B cell (primary cell): ENCODE results near the gene KCTD2. TPM values are rescaled to one million over a fixed set of nuclear protein-coding genes. Genes with fewer than 3 reads are reported as not detected.

Experiments
- ATAC-seq: fragments of 200-7000 bp; cut with Tn5 transposase; one replicate; pipeline ENCODE4 v1.10.0; 2021; ENCODE audit warnings: low read depth, mild to moderate bottlenecking, moderate number of reproducible peaks, moderate library complexity
- CTCF ChIA-PET: fragments of 350-600 bp; sonication (Branson Sonifier 250); formaldehyde crosslinking; loops from one replicate; lab custom pipeline; 2021; ENCODE audit warnings: antibody characterized with exemption, inconsistent platforms; lab: Charles Lee
- POLR2A ChIA-PET: fragments of 350-600 bp; sonication (Branson Sonifier 250); formaldehyde crosslinking; loops from one replicate; lab custom pipeline; 2021; ENCODE audit warnings: antibody characterized with exemption; lab: Charles Lee
- DNase-seq: peaks from one replicate; pipeline ENCODE4 v3.0.0; 2013
- H2AFZ ChIP-seq: 2 replicates; pipeline ENCODE4 v1.6.1; 2012; ENCODE audit warnings: mild to moderate bottlenecking, low read depth, low read length; ENCODE audit not compliant: insufficient read depth, poor library complexity, severe bottlenecking
- H3K27ac ChIP-seq, 2 donors: 1 replicate in 1 of 2; 2 replicates in 1 of 2; pipeline ENCODE4 v1.5.1; 2012 to 2013; ENCODE audit warnings: low read length in 2 of 2, mild to moderate bottlenecking in 2 of 2, moderate library complexity in 1 of 2
- H3K27me3 ChIP-seq, 4 experiments: fragments of 200-600 bp in 1 of 4; sonication (generic) in 1 of 4; replicated peaks in 1 of 4; 1 replicate in 2 of 4; 2 replicates in 2 of 4; pipeline versions ENCODE4 v1.6.1 to v1.7.0; 2013 to 2016; ENCODE audit warnings: low read length in 3 of 4, mild to moderate bottlenecking in 2 of 4, mixed read lengths in 1 of 4, moderate library complexity in 1 of 4; ENCODE audit not compliant: insufficient read depth in 4 of 4, control insufficient read depth in 3 of 4; ENCODE audit errors: control extremely low read depth in 1 of 4
- H3K36me3 ChIP-seq, 2 experiments: replicated peaks in 1 of 2; 1 replicate in 1 of 2; 2 replicates in 1 of 2; pipeline versions ENCODE4 v1.6.1 to v1.7.1; 2013; ENCODE audit warnings: low read length in 1 of 2; ENCODE audit not compliant: insufficient read depth in 2 of 2, control insufficient read depth in 1 of 2; ENCODE audit errors: control extremely low read depth in 1 of 2, extremely low read depth in 1 of 2
- H3K4me1 ChIP-seq, 2 donors: fragments of 200-600 bp in 1 of 2; sonication (generic) in 1 of 2; 1 replicate in 1 of 2; 2 replicates in 1 of 2; pipeline versions ENCODE4 v1.5.1 to v1.6.1; 2013 to 2017; ENCODE audit warnings: low read length in 2 of 2; ENCODE audit not compliant: control insufficient read depth in 2 of 2, insufficient read depth in 2 of 2
- H3K4me2 ChIP-seq: replicated peaks from 2 replicates; pipeline ENCODE3; 2012; ENCODE audit warnings: mild to moderate bottlenecking, low read depth, low read length; ENCODE audit not compliant: poor library complexity, severe bottlenecking
- H3K4me3 ChIP-seq, 5 experiments: fragments of 200-600 bp in 1 of 5; sonication (generic) in 1 of 5; 1 replicate in 3 of 5; 2 replicates in 2 of 5; pipeline versions ENCODE4 v1.5.1 to v1.7.0; 2011 to 2016; ENCODE audit warnings: low read length in 4 of 5, mild to moderate bottlenecking in 4 of 5, low read depth in 2 of 5, control low read depth in 1 of 5, moderate library complexity in 1 of 5; ENCODE audit not compliant: insufficient read depth in 1 of 5; ENCODE audit errors: control extremely low read depth in 1 of 5, extremely low read depth in 1 of 5
- H3K79me2 ChIP-seq: fragments of 200-600 bp; sonication (generic); one replicate; pipeline ENCODE4 v1.6.0; 2016; ENCODE audit warnings: low read length; ENCODE audit not compliant: control insufficient read depth, insufficient read depth
- H3K9ac ChIP-seq: fragments of 200-600 bp; sonication (generic); 2 replicates; pipeline ENCODE4 v1.6.1; 2017; ENCODE audit warnings: mild to moderate bottlenecking, low read length, moderate library complexity
- H3K9me3 ChIP-seq, 3 donors: one replicate each; pipeline versions ENCODE4 v1.6.1 to v1.7.1; 2013; ENCODE audit warnings: low read length in 2 of 3; ENCODE audit not compliant: control insufficient read depth in 2 of 3, insufficient read depth in 1 of 3; ENCODE audit errors: control extremely low read depth in 1 of 3
- H4K20me1 ChIP-seq: 2 replicates; pipeline ENCODE4 v1.6.0; 2012; ENCODE audit warnings: mild to moderate bottlenecking, low read length; ENCODE audit not compliant: insufficient read depth, control insufficient read depth, poor library complexity, severe bottlenecking
- H3K27ac Mint-ChIP-seq: one replicate; pipeline ENCODE4 v1.8.0; 2021; ENCODE audit warnings: mixed read lengths
- H3K27me3 Mint-ChIP-seq: one replicate; pipeline ENCODE4 v1.8.0; 2021; ENCODE audit warnings: mixed read lengths
- H3K4me1 Mint-ChIP-seq: one replicate; pipeline ENCODE4 v1.8.0; 2021; ENCODE audit warnings: mixed read lengths
- H3K4me3 Mint-ChIP-seq: one replicate; pipeline ENCODE4 v1.8.0; 2021; ENCODE audit warnings: mixed read lengths
- H3K9me3 Mint-ChIP-seq: one replicate; pipeline ENCODE4 v1.8.0; 2022; ENCODE audit warnings: mixed read lengths; ENCODE audit not compliant: insufficient read depth
- EZH2 ChIP-seq: IDR thresholded peaks from 2 replicates; pipeline ENCODE4 v1.6.1; 2012; ENCODE audit warnings: borderline replicate concordance, low read depth, mild to moderate bottlenecking, moderate library complexity, low read length; ENCODE audit not compliant: insufficient read depth, poor library complexity, severe bottlenecking
- WGBS: methylation state at CpG from one replicate; pipeline ENCODE4 v1.1.5; 2013; ENCODE audit warnings: missing lambda C conversion rate; ENCODE audit not compliant: insufficient coverage; 5-methylcytosine and 5-hydroxymethylcytosine counted together
- intact Hi-C: fragments of 100-400 bp; cut with micrococcal nuclease; formaldehyde crosslinking; loops from one replicate; pipeline ENCODE4 v1.10.0; 2022
- polyA plus RNA-seq: library from polyadenylated mRNA; depleted of rRNA; stranded (reverse); fragments of >200 nt; gene quantifications from 2 replicates; pipeline ENCODE4 v1.2.3, GENCODE V29; 2012
- total RNA-seq, 2 donors: library from RNA; stranded (reverse); fragments of 120-200 nt in 1 of 2; gene quantifications; 1 replicate in 1 of 2; 2 replicates in 1 of 2; pipeline versions ENCODE4 v1.2.3 to v1.2.4, GENCODE V29; 2013 to 2022
- TF ChIP-seq, protein P1 (sequence below): fragments of 200-600 bp; IDR thresholded peaks from one replicate; pipeline ENCODE4 v1.8.0; 2022; ENCODE audit warnings: antibody characterized with exemption, mild to moderate bottlenecking

KCTD2 gene
- total and polyA plus RNA-seq, 2 donors (not counting 1 experiment from before 2014, with no cell fraction given), result 15.7 to 23.2 TPM

DNA sequence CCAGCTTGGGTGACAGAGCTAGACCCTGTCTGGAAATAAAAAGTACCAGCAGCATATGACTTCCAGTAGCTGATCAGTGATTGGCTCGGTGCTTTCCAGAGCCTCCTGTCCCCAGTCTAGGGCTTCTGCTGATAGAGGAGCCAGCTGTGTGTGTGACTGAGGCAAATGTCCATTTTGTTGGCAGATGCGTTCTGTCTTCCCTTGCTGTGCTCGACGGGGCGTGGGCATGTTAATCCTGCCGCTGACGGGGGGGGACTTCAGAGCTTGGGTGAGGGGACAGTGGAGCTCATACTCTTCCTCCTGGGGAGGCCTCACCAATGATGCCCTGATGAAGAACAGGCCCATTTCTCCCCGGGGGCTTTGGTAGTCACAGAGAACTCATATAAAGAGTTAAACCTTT, 14.6 kb downstream of the KCTD2 start:
- POLR2A ChIA-PET, result no interaction called here
- intact Hi-C loops, result no loop called here
- H3K27ac Mint-ChIP-seq, result no peak overlapping the region

DNA sequence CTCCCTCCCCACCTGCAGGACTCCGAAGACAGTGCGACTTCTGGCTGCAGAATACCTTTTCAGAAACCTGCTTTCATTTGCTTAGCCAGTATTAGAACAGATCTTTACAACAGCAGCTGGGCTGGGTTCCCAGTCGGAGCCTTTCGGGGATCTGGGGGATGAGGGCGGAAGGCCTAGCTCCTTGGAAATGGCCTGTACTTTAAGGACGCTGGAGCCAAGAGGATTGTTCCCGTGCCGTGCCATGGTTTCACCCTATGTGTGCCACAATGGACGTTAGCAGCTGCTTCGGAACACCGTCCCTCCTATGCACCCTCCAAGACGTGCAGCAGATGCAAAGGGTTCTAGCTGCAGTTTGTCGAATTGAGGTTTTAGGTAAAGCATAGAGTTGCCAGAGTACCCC, 16.2 kb downstream of the KCTD2 start:
- ATAC-seq (no peak), DNase-seq (no peak)
- Mint-ChIP-seq H3K27me3 (no peaks in the 10 kb centered on the region), H3K9me3 (no peaks in the 10 kb centered on the region), H3K4me3 (no peak overlapping the region), H3K4me1 (no peaks in the 10 kb centered on the region), H3K27ac (no peak overlapping the region)
- H3K27ac ChIP-seq, result no peak overlapping the region
- ChIA-PET POLR2A (interaction anchor here (0.6 kb wide), 1 partner anchor 1001 kb away, joined by 10 read pairs; no protein-coding TSS in a partner anchor), CTCF (no interaction called here)
- TF ChIP-seq, protein P1, sequence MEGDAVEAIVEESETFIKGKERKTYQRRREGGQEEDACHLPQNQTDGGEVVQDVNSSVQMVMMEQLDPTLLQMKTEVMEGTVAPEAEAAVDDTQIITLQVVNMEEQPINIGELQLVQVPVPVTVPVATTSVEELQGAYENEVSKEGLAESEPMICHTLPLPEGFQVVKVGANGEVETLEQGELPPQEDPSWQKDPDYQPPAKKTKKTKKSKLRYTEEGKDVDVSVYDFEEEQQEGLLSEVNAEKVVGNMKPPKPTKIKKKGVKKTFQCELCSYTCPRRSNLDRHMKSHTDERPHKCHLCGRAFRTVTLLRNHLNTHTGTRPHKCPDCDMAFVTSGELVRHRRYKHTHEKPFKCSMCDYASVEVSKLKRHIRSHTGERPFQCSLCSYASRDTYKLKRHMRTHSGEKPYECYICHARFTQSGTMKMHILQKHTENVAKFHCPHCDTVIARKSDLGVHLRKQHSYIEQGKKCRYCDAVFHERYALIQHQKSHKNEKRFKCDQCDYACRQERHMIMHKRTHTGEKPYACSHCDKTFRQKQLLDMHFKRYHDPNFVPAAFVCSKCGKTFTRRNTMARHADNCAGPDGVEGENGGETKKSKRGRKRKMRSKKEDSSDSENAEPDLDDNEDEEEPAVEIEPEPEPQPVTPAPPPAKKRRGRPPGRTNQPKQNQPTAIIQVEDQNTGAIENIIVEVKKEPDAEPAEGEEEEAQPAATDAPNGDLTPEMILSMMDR, result no peak
- no peak for TF ChIP-seq EZH2
- no peak overlapping the region for H2AFZ ChIP-seq
- no peaks in the 10 kb centered on the region for H3K9me3 ChIP-seq
- no peak overlapping the region for H3K9ac ChIP-seq
- H4K20me1 ChIP-seq, result no peaks in the 10 kb centered on the region
- no peaks in the 10 kb centered on the region for H3K79me2 ChIP-seq
- H3K27me3 ChIP-seq, result no peaks in the 10 kb centered on the region
- no peak overlapping the region for H3K4me2 ChIP-seq
- peaks cover 0 to 54% of the 10 kb centered on the region in 2 experiments for H3K36me3 ChIP-seq
- intact Hi-C loops, result no loop called here
- no peaks in the 10 kb centered on the region for H3K4me1 ChIP-seq
- 98% methylated on average over 13 of the region's 13 CpGs for WGBS
- H3K4me3 ChIP-seq, result no peak overlapping the region

More for the DNA sequence above, 14.6 kb downstream of the KCTD2 start:
- no peaks in the 10 kb centered on the region for H3K9me3 ChIP-seq
- WGBS, result 99% methylated on average over 7 of the region's 8 CpGs
- peaks cover 5% of the 10 kb centered on the region for H3K79me2 ChIP-seq
- no peak overlapping the region for H3K4me3 ChIP-seq
- ATAC-seq (no peak), DNase-seq (no peak)
- H3K27ac ChIP-seq, result no peak overlapping the region
- TF ChIP-seq EZH2, result no peak
- TF ChIP-seq, protein P1, result no peak
- H2AFZ ChIP-seq, result no peak overlapping the region
- CTCF ChIA-PET, result interaction anchor here (0.7 to 2.1 kb wide), 6 partner anchors 55 to 189 kb away, joined by 3 to 10 read pairs (median 3); partner anchors contain the start of gene FDXR
- no peak overlapping the region for H3K4me2 ChIP-seq
- no peaks in the 10 kb centered on the region for H3K27me3 ChIP-seq
- H3K9ac ChIP-seq, result no peak overlapping the region
- peaks cover 0 to 54% of the 10 kb centered on the region in 2 experiments for H3K36me3 ChIP-seq
- Mint-ChIP-seq H3K27me3 (no peaks in the 10 kb centered on the region), H3K4me3 (no peak overlapping the region), H3K9me3 (no peaks in the 10 kb centered on the region), H3K4me1 (no peaks in the 10 kb centered on the region)
- no peaks in the 10 kb centered on the region for H4K20me1 ChIP-seq
- H3K4me1 ChIP-seq, result no peaks in the 10 kb centered on the region
